GM18505 (cell line): ENCODE data around the gene OR52N2.

Experiments used
- ATAC-seq: cut with Tn5 transposase; IDR thresholded peaks from one replicate; pipeline ENCODE4 v1.9.1; 2021; ENCODE audit not compliant: unreplicated experiment
- POLR2A ChIP-seq: IDR thresholded peaks from 4 replicates; pipeline ENCODE4 v1.6.1; 2011; ENCODE audit warnings: borderline replicate concordance; ENCODE audit not compliant: insufficient read depth, insufficient read length; ENCODE audit errors: extremely low read depth

OR52N2 gene

DNA sequence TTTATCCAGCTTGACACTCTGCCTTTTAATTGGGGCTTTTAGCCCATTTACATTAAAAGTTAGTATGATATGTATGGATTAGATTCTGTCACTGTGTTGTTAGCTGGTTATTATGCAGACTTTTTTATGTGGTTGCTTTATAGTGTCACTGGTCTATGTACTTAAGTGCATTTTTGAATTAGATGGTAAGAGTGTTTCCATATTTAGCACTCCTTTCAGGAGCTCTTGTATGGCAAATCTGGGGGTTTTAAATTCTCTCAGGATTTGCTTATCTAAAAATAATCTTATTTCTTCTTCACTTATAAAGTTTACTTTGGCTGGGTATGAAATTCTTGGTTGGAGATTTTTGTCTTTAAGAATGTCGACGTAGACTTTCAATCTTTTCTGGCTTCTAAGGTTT, 29.0 kb downstream of the OR52N2 start:
- TF ChIP-seq POLR2A: no peak
- no peak for ATAC-seq

DNA sequence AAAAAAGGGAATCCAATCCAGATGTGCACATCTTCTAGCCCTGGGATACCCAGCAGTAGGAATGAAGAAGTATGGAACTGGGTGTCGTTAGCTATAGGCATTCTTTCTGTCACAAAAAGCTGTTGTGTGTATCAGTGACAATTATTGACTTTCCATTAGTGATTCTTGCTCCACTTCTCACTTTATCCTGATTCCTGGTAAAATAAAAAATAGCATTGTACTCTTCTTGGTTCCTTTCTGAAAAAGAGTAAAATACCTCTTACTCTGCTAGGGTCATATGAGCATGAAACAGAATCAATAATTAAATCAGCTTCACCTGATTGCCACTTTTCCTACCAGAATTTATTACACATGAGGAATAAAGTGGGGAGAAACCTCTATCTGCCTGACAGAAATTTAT, 33.1 kb downstream of the OR52N2 start, which contains the start of gene OR52E6:
Gene OR52E6 (minus strand): TSS at position 101 of the 400 bp plus-strand sequence. CDS start 0 bp downstream, at position 101.
- TF ChIP-seq POLR2A: no peak
- ATAC-seq: no peak

DNA sequence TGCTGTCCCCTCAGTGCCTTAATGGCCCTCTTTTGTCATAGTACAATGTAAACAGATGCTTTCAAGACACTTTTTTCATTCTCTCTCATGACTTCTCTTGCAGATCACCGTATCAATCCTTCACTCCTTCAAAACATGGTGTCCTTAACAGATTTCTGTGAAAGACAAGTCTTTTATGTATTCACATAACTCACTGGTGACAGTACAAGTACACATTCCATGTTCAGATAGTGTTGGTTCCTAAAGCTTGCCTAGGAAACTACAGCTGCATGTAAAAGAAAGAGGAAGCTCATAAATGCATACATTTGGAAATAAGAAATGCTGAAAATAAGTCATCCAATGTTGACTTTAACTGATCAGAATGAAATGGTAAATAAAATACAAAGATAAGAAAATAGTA, 38.0 kb downstream of the OR52N2 start:
- ATAC-seq: no peak
- TF ChIP-seq POLR2A: no peak

DNA sequence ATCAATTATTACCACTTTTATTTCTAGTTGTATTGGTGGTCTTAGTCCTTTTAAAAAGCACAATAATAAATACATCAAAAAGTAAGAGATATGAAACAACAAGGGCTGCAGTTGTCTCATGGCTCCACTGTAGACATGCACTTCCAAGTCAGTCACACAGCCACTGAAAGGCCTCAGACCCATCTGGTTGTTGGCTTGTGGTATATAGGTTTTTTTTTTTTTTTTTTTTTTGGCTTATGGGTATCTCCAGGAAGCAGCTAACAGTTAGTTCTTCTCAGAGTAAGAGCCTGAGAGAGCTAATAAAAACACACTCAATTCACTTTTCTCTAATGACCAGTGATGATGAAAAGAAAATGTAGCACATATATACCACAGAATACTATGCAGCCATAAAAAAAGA, 39.0 kb downstream of the OR52N2 start:
- ATAC-seq: no peak
- no peak for TF ChIP-seq POLR2A

GRCh38 chr11:5851002-5851401, 42.3 kb downstream of the OR52N2 start:
- ATAC-seq: no peak
- TF ChIP-seq POLR2A: no peak

DNA sequence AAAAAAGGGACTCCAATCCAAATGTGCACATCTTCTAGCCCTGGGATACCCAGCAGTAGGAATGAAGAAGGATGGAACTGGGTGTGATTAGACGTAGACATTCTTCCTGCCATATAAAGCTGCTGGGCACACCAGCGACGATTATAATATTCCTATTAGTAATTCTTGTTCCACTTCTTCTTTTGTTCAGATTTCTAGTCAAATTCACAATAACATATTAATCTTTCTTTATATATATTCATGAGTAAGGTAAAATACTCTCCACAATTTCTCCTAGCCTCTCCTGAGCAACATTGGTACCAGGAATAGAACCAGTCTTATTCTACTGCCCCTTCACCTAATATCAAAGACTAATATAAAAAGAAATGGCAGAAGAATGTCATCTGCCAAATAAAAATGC, 48.9 kb downstream of the OR52N2 start, which contains the start of gene OR52E8:
Gene OR52E8 (minus strand): TSS at position 101 of the 400 bp plus-strand sequence. CDS start 0 bp downstream, at position 101.
- no peak for TF ChIP-seq POLR2A
- no peak for ATAC-seq

DNA sequence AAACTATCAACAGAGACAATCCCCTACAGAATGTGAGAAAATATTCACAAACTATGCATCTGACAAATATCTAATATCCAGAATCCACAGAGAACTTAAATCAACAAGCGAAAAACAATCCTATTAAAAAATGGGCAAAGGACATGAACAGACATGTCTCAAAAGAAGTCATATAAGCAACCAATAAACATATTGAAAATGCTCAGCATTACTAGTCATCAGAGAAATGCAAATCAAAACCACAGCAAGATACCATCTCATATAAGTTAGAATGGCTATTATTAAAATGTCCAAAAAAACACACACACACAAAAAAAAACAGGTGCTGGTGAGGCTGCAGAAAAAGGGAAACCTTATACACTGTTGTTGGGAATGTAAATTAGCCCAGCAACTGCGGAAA, 57.1 kb downstream of the OR52N2 start:
- TF ChIP-seq POLR2A: no peak
- ATAC-seq: no peak
